Activated T-cell treated with anti-CD3 and anti-CD28 coated beads, Interleukin-2, amount 50 U/mL, for 48 hours (primary cell): ENCODE data around the gene DTX1.

Source experiments
- DNase-seq, 2 experiments: peaks; one replicate each; pipeline ENCODE4 v3.0.0-alpha.2; 2020

Gene DTX1

GRCh38 chr12:113056631-113057488, at the start of gene DTX1:
TSS of gene DTX1 (plus strand) at chr12:113056730. CDS start at chr12:113058193, 1,463 bp downstream.
- DNase-seq = peak; percentile 43 to 59

GRCh38 chr12:113007166-113007565, 49.4 kb upstream of the DTX1 start:
- no peak for DNase-seq

- no peak for DNase-seq
These were observed 45.8 kb upstream of the DTX1 start for GRCh38 chr12:113010701-113011100.

- DNase-seq = no peak
These were observed 42.0 kb upstream of the DTX1 start for GRCh38 chr12:113014565-113014964.

GRCh38 chr12:113016796-113017195, 39.7 kb upstream of the DTX1 start:
- DNase-seq = no peak

- no peak for DNase-seq
These were observed 37.5 kb upstream of the DTX1 start for GRCh38 chr12:113019025-113019424.

GRCh38 chr12:113021500-113021899, 35.0 kb upstream of the DTX1 start:
- DNase-seq = no peak

- DNase-seq = no peak
These were observed 33.8 kb upstream of the DTX1 start for GRCh38 chr12:113022563-113023297.

- DNase-seq = no peak
These were observed 28.8 kb upstream of the DTX1 start for GRCh38 chr12:113027726-113028125.

- no peak for DNase-seq
These were observed 25.5 kb upstream of the DTX1 start for GRCh38 chr12:113030875-113031525.

- no peak for DNase-seq
These were observed 16.6 kb upstream of the DTX1 start for GRCh38 chr12:113039911-113040445.

- DNase-seq = no peak
These were observed 15.8 kb upstream of the DTX1 start for GRCh38 chr12:113040722-113041171.

- no peak for DNase-seq
These were observed 15.0 kb upstream of the DTX1 start for GRCh38 chr12:113041560-113041959.

- no peak for DNase-seq
These were observed 13.3 kb upstream of the DTX1 start for GRCh38 chr12:113043240-113043639.

GRCh38 chr12:113044516-113044915, 12.0 kb upstream of the DTX1 start:
- DNase-seq = no peak

GRCh38 chr12:113048716-113049127, 7.8 kb upstream of the DTX1 start:
- peak; percentile 65 for DNase-seq

- DNase-seq = no peak
These were observed 6.4 kb upstream of the DTX1 start for GRCh38 chr12:113049976-113050742.

GRCh38 chr12:113050795-113051194, 5.7 kb upstream of the DTX1 start:
- no peak for DNase-seq

GRCh38 chr12:113051759-113052158, 4.8 kb upstream of the DTX1 start:
- DNase-seq = no peak

- no peak for DNase-seq
These were observed 4.2 kb upstream of the DTX1 start for GRCh38 chr12:113052326-113052725.

- no peak for DNase-seq
These were observed 1.5 kb upstream of the DTX1 start for GRCh38 chr12:113054948-113055486.
